HG03432 (cell line): ENCODE results near the gene IFFO2.
"Not testable (repeated sequence)": the region's sequence is repeated elsewhere in the genome, so short reads cannot be mapped to it uniquely, and the experiment has no call there.

Source experiments
- ATAC-seq: cut with Tn5 transposase; IDR thresholded peaks from one replicate; pipeline ENCODE4 v1.9.1; 2021; ENCODE audit warnings: mild to moderate bottlenecking, moderate library complexity; ENCODE audit not compliant: unreplicated experiment

The IFFO2 gene

GRCh38 chr1:18900303-18900841, 56.1 kb downstream of the IFFO2 start:
- ATAC-seq, result no peak

- ATAC-seq, result no peak
These were observed 57.0 kb downstream of the IFFO2 start for GRCh38 chr1:18899363-18900049.

GRCh38 chr1:18898567-18898966, 57.9 kb downstream of the IFFO2 start:
- no peak for ATAC-seq

GRCh38 chr1:18895317-18895716, 61.2 kb downstream of the IFFO2 start:
- ATAC-seq, result no peak

GRCh38 chr1:18893120-18893519, 63.4 kb downstream of the IFFO2 start:
- no peak for ATAC-seq

GRCh38 chr1:18891858-18892257, 64.6 kb downstream of the IFFO2 start:
- not testable (repeated sequence) for ATAC-seq

- ATAC-seq, result no peak
These were observed 65.1 kb downstream of the IFFO2 start for GRCh38 chr1:18891426-18891780.

- ATAC-seq, result no peak
These were observed 65.6 kb downstream of the IFFO2 start for GRCh38 chr1:18890706-18891425.

GRCh38 chr1:18886003-18886335, 70.5 kb downstream of the IFFO2 start:
- ATAC-seq, result no peak

GRCh38 chr1:18885311-18886002, 71.0 kb downstream of the IFFO2 start:
- no peak for ATAC-seq

- ATAC-seq, result no peak
These were observed 71.7 kb downstream of the IFFO2 start for GRCh38 chr1:18884727-18885126.

GRCh38 chr1:18884419-18884717, 72.1 kb downstream of the IFFO2 start:
- ATAC-seq, result no peak

GRCh38 chr1:18883636-18884418, 72.6 kb downstream of the IFFO2 start:
- ATAC-seq, result no peak

GRCh38 chr1:18883079-18883478, 73.4 kb downstream of the IFFO2 start:
- no peak for ATAC-seq

- ATAC-seq, result no peak
These were observed 74.0 kb downstream of the IFFO2 start for GRCh38 chr1:18882486-18882885.

- no peak for ATAC-seq
These were observed 74.6 kb downstream of the IFFO2 start for GRCh38 chr1:18881642-18882431.

GRCh38 chr1:18881164-18881563, 75.3 kb downstream of the IFFO2 start:
- ATAC-seq, result no peak

GRCh38 chr1:18880585-18880984, 75.9 kb downstream of the IFFO2 start:
- no peak for ATAC-seq

GRCh38 chr1:18879791-18880309, 76.6 kb downstream of the IFFO2 start:
- no peak for ATAC-seq

- no peak for ATAC-seq
These were observed 77.2 kb downstream of the IFFO2 start for GRCh38 chr1:18879215-18879790.
